ENCODE results near the gene COG6.
A peak's percentile ranks its signal among the peaks of the same experiment; 100 is the strongest.

Gene COG6

DNA sequence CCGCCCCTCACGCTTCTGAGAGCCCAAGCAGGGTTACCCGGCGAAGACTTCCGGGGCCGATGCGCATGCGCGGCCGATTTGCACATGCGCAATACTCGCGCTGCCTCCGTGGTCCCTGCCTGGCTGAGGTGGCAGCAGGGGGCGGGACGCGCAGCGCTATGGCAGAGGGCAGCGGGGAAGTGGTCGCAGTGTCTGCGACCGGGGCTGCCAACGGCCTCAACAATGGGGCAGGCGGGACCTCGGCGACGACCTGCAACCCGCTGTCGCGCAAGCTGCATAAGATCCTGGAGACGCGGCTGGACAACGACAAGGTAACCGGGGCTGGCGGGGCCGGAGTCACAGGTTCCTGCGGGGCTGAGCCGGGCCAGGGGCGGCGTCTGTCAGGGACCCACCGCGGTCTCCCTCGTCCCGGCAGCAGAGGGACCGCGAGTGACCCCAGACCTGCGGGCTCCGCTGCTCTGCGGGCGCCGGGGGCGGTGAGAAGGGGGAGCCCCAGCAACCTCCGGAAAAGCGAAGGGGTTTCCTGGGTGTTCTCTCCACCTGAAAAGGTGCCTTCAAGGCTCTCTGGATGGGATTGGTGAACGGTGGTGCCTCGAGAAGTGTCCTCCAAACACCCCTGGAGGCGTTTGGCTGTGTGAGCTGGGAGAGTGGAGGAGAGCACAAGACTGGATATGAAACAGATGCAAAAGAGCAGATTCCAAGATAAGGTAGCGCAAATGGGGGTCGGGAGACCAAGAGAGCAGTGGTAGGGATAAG, at the start of gene COG6:
TSS of gene COG6 (plus strand) at position 94 of the 756 bp plus-strand sequence. CDS start at position 159, 65 bp downstream.
- peak; percentile 95 for DNase-seq

DNA sequence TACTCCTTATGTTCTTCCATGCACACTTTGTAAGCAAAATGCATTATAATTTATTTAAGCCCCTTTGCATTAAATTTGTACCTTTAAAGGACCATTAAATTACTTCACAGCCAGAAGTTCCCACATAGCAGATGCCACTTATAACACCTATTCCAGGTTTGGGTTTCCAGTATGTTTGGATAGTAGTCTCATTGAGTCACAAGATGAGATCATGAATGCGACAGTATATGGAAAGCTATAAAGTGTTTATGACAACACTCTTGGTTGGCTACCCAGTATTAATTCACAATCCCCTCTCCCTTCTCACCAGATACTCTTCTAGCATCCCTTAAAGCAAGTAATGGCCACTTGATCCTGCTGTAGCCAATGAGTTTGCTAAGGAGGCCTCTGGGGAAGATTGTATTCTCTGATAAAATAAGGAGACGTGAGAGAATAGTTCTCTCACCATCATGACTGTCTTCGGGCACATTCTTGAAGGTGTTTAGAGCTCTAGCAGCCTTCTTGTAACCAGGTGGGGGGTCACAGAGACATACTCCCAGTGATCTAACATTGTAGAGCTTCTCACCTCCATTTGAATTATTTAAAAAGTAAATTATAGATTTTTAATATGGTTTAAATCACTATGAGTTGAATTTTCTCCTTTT, 49.7 kb upstream of the COG6 start:
- DNase-seq = no peak

DNA sequence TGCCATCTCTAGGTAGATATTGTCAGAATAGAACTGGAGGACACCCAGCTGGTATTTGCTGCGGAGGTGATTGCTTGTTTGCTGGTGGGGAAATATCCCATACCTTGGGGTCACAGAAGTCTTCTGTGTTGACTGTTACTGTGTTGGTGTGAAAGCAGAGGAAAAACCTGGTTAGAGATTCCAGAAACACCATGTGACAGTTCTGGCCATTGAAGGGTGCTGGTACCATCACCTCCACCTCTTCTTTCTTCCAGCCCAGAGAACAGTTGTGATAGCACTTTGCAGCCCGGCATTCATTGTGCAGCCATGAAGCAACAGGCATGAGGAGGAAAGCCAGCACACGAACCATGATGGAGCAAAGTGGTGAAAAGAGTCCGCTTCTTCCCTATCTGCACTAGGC, 47.6 kb upstream of the COG6 start:
- no peak for DNase-seq

DNA sequence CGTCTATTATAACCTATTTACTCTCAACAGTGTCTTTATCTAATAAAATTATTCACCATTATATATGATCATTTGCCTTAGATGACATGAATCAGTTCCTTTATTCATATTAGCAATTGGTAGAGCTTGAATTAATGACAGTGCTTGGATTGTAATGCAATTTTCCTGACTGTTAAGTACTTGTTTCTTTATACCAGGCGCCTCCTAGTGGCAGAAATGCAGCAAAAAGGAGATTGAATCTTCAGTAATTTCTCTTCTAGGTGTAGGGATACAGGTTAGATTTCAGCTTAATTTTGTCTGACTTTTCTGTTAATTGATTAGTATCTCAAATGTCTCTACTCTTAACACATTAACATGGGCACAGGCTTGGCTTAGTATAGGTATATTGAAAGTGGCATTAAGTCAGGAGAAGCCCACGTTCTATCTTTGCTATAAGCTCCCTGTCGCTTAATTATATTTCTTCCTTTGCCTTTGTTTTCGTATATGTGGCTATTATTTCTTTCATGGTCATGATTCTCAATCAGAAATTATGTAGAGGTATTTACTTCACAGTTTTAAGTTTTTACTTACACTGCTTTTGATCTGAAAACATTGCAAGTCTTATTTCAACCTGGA, 43.3 kb upstream of the COG6 start:
- DNase-seq = peak; percentile 88

DNA sequence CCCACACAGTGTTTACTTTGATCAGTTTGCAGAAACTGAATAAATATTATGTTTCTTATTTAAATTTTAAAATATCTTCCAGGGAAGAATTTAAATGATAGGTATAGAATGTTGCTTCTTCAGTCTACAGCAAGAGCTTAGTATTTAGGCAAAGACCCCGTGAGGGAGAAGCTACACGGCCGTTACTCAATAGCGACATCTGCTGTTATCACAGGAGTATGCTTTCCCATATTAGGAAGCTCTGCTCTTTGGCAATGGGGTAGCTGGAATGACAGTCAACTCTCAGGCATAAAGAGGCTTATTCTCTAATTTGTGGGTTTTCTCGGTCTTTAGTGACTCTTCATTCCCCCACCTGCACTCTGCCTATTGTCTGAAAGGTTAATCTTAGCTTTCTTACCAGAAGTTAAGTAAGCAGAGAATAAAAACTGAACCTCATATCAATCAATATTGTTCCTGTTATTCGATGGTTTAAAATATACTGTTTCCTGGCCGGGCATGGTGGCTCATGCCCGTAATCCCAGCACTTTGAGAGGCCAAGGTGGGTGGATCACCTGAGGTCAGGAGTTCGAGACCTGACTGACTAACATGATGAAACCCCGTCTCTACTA, 39.3 kb upstream of the COG6 start:
- peak; percentile 90 for DNase-seq

DNA sequence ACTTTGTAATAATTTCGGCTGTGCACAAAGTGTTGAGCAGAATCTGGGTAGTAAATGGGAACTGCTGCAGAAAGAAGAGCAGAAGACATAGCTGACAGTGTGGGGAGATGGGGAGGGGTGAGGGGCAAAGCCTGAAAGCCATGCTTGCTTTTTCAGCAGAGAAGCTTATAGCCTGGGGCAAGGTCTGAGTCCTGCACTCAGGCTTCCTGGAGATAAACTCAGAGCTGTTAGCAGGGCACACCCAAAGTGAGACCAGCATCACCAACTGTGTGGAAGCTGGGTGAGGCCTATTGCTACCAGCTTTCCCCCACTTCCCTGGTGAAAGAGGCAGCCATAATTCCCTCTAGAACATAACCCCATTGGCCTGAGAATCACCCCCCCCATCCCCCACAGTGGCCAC, 36.9 kb upstream of the COG6 start:
- peak; percentile 59 for DNase-seq

DNA sequence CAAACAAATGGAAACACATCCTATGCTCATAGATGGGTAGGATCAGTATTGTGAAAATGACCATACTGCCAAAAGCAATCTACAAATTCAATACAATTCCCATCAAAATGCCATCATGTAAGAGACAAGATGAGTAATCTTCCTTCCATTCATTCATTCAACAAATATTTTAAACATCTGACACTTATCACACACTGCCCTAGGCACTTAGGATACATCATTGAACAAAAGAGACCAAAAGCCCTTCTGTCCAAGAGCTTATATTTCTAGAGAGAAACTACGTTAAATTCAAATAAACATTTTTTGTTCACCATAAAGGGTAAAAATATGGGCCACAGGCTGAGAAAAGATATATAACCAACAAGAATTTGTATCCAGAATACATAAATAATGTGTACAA, 32.0 kb upstream of the COG6 start:
- no peak for DNase-seq

DNA sequence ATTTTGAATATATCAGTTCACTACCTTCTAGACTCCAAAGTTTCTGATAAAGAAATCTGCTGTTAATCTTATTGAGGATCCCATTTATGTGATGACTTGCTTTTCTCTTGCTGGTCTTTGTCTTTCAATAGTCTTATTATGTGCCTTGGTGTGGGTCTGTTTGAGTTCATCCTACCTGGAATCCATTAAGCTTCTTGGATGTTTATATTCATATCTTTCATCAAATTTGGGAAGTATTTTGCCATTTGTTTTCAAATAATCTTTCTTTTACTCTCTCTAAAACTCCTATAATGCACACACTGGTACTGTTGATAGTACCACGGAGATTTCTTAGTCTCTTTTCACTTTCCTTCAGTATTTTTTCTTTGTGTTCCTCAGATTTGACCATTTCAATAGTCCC, 24.2 kb upstream of the COG6 start:
- DNase-seq = no peak

DNA sequence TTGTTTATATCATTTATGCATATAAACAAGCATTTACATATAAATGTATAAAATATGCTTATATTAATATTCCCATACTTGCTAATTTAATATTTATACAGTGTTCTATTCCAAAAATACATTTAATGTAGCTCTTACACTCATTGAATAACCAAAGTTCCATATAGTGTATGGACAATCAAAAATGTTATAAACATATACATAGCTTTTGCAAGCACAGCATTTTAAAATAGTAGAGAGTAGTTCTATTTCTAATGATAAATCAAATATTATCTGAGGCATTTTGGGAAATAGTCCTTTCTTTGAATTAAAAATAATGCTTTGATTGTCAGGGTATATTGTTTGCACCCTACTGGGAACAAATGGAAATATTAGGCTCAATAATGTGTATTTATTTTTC, 22.5 kb upstream of the COG6 start:
- no peak for DNase-seq

DNA sequence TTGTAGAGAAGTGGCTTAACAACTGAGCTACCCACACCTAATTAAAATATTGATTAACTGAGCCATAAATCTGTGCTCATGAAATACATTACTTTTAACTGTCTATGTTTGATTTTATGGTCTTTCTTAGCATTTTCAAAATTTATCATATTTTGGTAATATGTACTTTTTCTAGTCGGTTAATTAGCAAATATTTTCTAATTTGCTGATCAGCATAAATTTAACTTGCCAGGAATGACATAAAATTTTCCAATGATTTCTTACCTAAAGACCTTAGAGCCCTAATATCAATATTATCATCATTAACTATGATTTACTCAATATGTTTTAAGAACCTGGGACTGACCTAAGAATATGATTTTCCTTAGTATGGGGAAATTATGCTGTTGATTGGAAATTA, 19.9 kb upstream of the COG6 start:
- DNase-seq = no peak

DNA sequence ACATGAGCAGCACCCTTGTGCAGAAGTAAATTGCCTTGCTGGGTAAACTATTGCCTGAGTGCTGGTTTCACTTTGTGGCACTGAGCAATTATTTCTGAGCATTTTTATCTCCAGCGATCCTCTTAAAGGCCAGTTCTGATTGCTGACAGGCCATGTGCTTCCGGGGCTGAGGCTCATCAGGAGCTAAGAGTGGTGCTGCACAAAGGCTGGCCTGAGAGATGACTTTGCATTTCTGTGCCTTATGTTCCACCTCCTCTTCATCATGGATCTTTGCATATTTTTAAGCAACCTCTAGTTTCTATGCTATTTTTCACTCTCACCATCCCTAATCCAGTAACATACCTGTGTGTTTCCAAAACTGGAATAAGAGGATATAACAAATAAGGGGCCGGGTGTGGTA, 17.6 kb upstream of the COG6 start:
- no peak for DNase-seq

DNA sequence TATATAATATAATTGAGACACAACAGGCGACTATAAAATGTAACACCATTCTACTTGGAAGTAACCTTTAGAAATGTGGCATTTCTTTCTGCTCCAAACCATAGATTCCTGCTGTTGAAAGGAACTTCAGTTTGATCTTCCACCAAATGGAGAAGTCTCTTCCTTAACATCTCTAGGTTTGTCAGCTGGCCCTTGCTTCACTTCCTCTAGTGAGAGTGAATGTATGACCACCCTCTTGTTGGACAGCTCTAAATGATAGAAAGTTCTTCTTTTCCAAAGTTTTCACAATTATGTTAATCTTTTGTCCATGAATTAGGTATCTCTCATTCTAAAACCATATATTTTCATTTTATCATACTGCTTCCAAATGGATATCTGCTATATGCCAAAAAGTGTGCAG, 13.8 kb upstream of the COG6 start:
- peak; percentile 56 for DNase-seq

DNA sequence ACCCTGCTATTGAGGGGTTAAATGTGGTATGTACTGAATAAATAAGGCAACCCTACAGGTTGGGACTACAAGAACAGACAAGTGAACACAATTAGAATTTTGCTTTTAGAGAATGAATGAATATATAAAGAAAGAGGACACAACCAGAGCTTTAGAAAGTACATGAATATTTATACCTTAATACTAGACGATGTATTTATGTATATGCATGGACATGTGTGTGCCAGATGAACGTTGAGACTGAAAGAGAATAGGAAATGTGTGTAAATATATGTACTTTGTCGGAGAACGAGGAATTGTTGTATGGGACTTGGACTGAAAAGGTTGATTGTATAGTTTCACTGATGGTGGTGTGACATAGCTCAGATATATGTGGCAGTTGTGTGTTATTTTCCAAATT, 9.3 kb upstream of the COG6 start:
- DNase-seq = no peak

DNA sequence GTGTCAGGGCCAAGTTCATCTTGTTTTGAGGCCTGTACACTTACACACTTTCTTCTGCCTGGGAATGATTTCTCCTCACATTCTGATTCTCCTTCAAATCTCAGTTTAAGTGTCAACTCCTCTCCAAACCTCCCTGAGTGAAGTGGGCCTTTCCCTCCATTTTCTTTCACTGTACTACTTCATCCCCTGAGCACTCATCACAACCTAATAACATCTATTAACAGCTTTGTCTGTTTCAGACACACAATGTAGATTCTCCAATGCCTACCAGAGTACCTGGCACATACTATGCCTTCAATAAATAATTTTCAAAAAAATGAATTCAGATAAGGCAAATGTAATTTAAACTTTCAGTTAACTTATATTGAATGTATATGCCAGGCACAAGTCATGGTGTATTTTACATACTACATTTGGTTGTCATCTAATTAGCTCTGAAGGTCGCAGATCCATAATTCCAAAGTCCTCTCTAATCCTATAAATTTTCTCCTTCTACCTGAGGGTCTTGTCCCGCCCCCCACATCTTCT, 357 bp upstream of the COG6 start:
- no peak for DNase-seq

DNA sequence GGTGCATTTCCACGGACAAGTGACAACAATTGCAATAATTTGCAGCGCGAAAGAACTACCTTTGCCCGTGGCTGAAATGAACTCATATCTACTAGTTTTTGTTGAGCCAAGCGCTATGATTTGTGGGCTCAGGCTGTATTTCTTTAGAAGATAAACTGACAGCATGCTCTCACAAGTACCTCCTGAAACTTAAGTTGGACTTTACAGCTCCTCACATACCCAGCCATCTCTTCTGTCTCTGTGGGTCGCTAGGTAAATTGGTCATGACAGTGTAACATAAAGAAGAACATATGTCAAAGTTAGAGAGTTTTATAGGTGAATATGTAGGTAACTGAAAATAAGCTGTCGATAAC, 839 bp downstream of the COG6 start:
- DNase-seq = no peak

DNA sequence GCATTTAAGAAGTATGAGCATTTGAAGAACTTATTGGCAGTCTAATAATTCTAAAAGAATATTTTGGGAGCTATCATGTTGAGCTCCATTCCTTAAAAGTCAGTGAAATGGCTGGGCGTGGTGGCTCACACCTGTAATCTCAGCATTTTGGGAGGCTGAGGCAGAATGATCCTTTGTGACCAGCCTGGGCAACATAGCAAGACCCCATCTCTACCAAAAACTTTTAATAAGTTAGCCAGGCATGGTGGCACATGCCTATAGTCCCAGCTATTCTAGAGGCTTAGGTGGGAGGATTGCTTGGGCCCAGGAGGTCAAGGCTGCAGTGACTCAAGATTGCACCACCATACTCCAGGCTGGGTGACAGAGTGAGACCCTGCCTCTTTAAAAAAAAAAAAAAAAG, 8.0 kb downstream of the COG6 start:
- DNase-seq = no peak

DNA sequence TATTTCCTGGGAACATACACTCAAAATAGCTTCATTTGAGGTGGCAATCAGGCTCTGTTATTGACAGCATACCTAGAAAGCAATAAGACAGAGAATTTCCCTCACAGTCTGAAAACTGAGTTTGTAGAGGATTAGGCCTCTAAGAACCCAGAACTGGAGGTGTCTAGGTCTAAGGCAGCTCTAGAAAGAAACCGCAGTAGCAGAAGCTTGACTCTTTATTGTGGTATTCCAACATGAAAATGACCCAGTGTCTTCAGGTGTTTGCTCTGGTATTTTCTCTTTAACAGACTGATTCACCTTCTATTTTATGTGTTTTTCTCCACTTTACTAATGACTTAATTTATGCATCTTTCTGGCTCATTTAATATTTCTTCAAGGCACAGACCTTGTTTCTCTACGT, 8.5 kb downstream of the COG6 start:
- DNase-seq = no peak

DNA sequence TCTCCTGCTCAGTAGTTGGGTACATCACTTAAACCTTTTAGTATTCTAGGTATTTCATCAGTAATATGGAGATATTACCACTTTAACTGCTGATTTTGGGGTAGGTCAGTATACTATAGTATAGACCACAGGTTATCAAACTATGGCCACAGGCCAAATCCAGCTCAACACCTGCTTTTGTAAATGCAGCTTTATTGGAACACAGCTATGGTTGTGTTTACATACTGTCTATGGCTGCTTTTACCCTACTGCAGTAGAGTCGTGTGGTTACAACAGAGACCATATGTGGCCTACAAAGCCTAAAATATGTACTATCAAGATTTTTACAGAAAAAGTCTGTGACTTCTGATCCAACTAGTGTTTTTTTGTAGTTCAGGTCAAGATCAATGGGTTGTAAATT, 10.3 kb downstream of the COG6 start:
- no peak for DNase-seq

DNA sequence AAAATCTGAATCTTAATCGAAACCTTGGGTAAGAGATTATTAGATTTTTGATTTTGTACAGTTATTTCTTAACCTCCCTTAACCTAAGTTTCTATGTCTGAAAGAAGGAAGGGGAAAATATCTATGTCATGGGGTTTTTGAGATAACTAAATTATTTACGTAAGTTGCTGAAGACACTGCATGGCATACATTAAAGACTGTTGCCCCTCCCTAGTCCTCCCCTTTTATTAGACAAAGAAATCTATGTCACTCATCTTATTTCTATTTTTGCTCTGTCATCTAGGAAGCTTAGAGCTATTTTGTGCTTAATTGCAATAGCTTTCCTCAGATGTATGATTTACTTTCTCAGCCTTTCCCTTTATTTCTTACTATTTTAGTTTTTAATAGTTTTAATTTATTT, 15.0 kb downstream of the COG6 start:
- DNase-seq = peak; percentile 52

DNA sequence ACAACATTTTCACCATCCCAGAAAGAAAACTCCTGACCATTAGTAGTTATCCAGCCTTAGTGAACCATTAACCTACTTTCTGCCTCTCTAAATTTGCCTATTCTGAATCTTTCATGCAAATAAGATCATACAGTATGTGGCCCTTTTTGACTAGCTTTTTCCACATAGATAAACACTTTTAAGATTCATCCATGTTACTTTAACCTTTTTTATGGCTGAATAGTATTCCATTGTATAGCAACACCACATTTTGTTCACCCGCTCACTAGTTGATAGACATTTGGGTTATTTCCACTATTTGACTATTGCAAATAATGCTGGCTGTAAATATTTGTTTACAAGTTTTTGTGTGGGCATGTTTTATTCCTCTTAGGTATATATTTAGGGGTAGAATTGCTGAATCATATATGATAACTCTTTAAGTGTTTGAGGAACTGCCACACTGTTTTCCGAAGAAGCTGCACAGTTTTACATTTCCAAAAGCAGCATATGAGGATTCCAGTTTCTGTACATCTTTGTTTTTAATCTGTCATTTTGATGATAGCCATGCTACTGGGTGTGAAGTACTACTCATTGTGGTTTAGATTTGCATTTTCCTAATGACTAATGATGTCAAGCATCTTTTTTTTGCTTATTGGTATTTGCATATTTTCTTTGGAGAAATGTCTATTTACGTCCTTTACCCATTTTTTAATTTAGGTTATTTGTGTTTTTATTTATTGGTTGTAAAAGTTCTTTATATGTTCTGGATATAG, 17.1 kb downstream of the COG6 start:
- no peak for DNase-seq

DNA sequence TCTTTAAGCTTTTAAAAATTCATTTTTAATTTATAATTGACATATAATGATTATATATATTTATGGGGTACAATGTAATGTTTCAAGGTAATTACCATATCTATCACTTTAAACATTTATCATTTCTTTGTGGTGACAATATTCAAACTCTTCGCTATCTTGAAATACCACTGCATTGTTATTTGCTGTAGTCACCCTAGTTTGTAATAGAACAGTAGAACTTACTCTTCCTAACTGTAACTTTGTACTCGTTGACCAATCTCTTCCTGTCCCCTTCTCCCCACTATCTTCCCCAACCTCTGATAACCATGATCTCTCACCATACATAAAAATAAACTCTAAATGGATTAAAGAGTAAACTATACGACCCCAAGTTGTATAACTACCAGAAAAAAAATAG, 20.4 kb downstream of the COG6 start:
- DNase-seq = no peak

DNA sequence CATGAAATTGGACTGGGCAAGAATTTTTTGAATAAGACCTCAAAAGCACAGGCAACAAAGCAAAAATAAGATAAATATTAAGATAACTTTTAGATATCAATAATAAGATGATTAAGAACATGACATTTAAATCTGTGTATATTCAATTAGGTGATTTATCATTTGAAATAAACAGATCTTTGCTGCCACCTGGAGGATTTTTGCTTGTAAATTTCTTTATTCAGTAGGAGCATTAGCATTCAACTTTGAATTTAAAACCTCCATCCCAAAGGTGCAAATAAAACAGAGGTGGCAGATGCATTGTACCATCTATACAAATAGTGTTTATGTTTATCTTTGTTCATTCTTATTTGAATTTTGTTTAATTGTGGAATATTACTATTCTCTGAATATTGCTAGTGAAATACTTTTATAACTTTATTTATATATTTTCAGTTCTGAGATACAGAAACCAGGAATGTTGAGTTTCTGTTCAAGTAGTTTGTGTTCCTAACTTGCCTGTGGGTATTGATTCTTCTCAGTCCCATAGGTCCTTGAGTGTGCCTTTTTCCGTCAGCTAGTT, 20.9 kb downstream of the COG6 start:
- peak; percentile 86 for DNase-seq

DNA sequence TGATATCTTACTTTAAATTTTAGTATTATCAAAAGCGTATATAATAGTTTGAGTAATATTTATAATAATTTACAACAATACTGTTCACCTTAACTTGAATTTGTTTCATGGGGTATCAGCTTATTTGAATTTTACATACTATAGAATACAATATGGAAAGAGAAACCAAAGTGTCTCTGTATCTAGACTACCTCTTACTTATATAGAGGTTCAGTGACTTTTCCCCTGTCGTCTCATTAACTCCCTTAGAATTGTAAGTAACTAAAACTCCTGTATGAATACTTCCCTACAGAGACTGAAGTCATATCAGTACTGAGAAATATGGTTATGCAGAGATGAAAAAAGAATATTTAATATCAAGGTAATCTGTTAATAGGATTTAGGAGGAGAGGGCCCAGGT, 26.8 kb downstream of the COG6 start:
- no peak for DNase-seq

Measured in hematopoietic multipotent progenitor cell treated with erythropoietin and hydrocortisone succinate and interleukin-3 and kit ligand, for 4 days (in vitro differentiated cells).